ENCODE data around the gene ETV6.

Gene ETV6

GRCh38 chr12:11870041-11870451 is 220.6 kb downstream of the ETV6 start:
- 98 to 100% methylated on average over 2 to 6 of the region's 8 CpGs for WGBS, 2 experiments (ENCODE audit: insufficient coverage in 2 of 2)
- H3K4me3 ChIP-seq (ENCODE audit: extremely low read depth, insufficient read depth, low read length, poor library complexity, severe bottlenecking), result no peak overlapping the region
- peaks cover 4% of the 10 kb centered on the region for H3K4me1 ChIP-seq (ENCODE audit: control insufficient read depth, insufficient read depth, low read length, poor library complexity, severe bottlenecking)
- H3K9me3 ChIP-seq (ENCODE audit: control insufficient read depth, low read length), result peaks cover 15% of the 10 kb centered on the region
- peaks cover 74% of the 10 kb centered on the region for H3K36me3 ChIP-seq (ENCODE audit: control insufficient read depth, insufficient read depth, low read length)
- no peak overlapping the region for H3K27ac ChIP-seq (ENCODE audit: low read depth, low read length, severe bottlenecking)

- 88 to 97% methylated on average over 4 of the region's 4 CpGs for WGBS, 2 experiments (ENCODE audit: insufficient coverage in 2 of 2)
- H3K9me3 ChIP-seq (ENCODE audit: control insufficient read depth, low read length), result no peaks in the 10 kb centered on the region
- H3K4me1 ChIP-seq (ENCODE audit: control insufficient read depth, insufficient read depth, low read length, poor library complexity, severe bottlenecking), result peaks cover 8% of the 10 kb centered on the region
- H3K27ac ChIP-seq (ENCODE audit: low read depth, low read length, severe bottlenecking), result no peak overlapping the region
- peaks cover 56% of the 10 kb centered on the region for H3K36me3 ChIP-seq (ENCODE audit: control insufficient read depth, insufficient read depth, low read length)
- no peak overlapping the region for H3K4me3 ChIP-seq (ENCODE audit: extremely low read depth, insufficient read depth, low read length, poor library complexity, severe bottlenecking)
Measured at GRCh38 chr12:11872055-11872454, 222.6 kb downstream of the ETV6 start.

- no peak overlapping the region for H3K27ac ChIP-seq (ENCODE audit: low read depth, low read length, severe bottlenecking)
- peaks cover 34% of the 10 kb centered on the region for H3K36me3 ChIP-seq (ENCODE audit: control insufficient read depth, insufficient read depth, low read length)
- no peak overlapping the region for H3K4me3 ChIP-seq (ENCODE audit: extremely low read depth, insufficient read depth, low read length, poor library complexity, severe bottlenecking)
- H3K4me1 ChIP-seq (ENCODE audit: control insufficient read depth, insufficient read depth, low read length, poor library complexity, severe bottlenecking), result peaks cover 34% of the 10 kb centered on the region
- no peaks in the 10 kb centered on the region for H3K9me3 ChIP-seq (ENCODE audit: control insufficient read depth, low read length)
- 100% methylated on average over 3 of the region's 3 CpGs for WGBS, 2 experiments (ENCODE audit: insufficient coverage in 2 of 2)
Measured at GRCh38 chr12:11875414-11875935, 226.0 kb downstream of the ETV6 start.

- 93% methylated on average over 5 of the region's 5 CpGs for WGBS, 2 experiments (ENCODE audit: insufficient coverage in 2 of 2)
- Histone ChIP-seq H3K4me1 (ENCODE audit: control insufficient read depth, insufficient read depth, low read length, poor library complexity, severe bottlenecking) (peaks cover 34% of the 10 kb centered on the region), H3K27ac (ENCODE audit: low read depth, low read length, severe bottlenecking) (no peak overlapping the region), H3K9me3 (ENCODE audit: control insufficient read depth, low read length) (no peaks in the 10 kb centered on the region), H3K36me3 (ENCODE audit: control insufficient read depth, insufficient read depth, low read length) (peaks cover 32% of the 10 kb centered on the region), H3K4me3 (ENCODE audit: extremely low read depth, insufficient read depth, low read length, poor library complexity, severe bottlenecking) (no peak overlapping the region)
Measured at GRCh38 chr12:11876307-11876706, 226.8 kb downstream of the ETV6 start.

GRCh38 chr12:11877102-11877826 is 227.8 kb downstream of the ETV6 start:
- no peak overlapping the region for H3K4me3 ChIP-seq (ENCODE audit: extremely low read depth, insufficient read depth, low read length, poor library complexity, severe bottlenecking)
- WGBS, 2 experiments (ENCODE audit: insufficient coverage in 2 of 2), result 92 to 97% methylated on average over 4 to 5 of the region's 7 CpGs
- peaks cover 27% of the 10 kb centered on the region for H3K36me3 ChIP-seq (ENCODE audit: control insufficient read depth, insufficient read depth, low read length)
- no peaks in the 10 kb centered on the region for H3K9me3 ChIP-seq (ENCODE audit: control insufficient read depth, low read length)
- H3K4me1 ChIP-seq (ENCODE audit: control insufficient read depth, insufficient read depth, low read length, poor library complexity, severe bottlenecking), result peaks cover 34% of the 10 kb centered on the region
- peak overlapping the region; percentile 16 for H3K27ac ChIP-seq (ENCODE audit: low read depth, low read length, severe bottlenecking)

GRCh38 chr12:11877869-11878780 is 228.7 kb downstream of the ETV6 start:
- Histone ChIP-seq H3K9me3 (ENCODE audit: control insufficient read depth, low read length) (no peaks in the 10 kb centered on the region), H3K4me3 (ENCODE audit: extremely low read depth, insufficient read depth, low read length, poor library complexity, severe bottlenecking) (no peak overlapping the region), H3K4me1 (ENCODE audit: control insufficient read depth, insufficient read depth, low read length, poor library complexity, severe bottlenecking) (peaks cover 31% of the 10 kb centered on the region), H3K27ac (ENCODE audit: low read depth, low read length, severe bottlenecking) (no peak overlapping the region), H3K36me3 (ENCODE audit: control insufficient read depth, insufficient read depth, low read length) (peaks cover 26% of the 10 kb centered on the region)
- 66 to 88% methylated on average over 6 to 9 of the region's 14 CpGs for WGBS, 2 experiments (ENCODE audit: insufficient coverage in 2 of 2)

GRCh38 chr12:11879306-11879705 is 229.8 kb downstream of the ETV6 start:
- Histone ChIP-seq H3K27ac (ENCODE audit: low read depth, low read length, severe bottlenecking) (no peak overlapping the region), H3K36me3 (ENCODE audit: control insufficient read depth, insufficient read depth, low read length) (peaks cover 34% of the 10 kb centered on the region), H3K4me3 (ENCODE audit: extremely low read depth, insufficient read depth, low read length, poor library complexity, severe bottlenecking) (no peak overlapping the region), H3K4me1 (ENCODE audit: control insufficient read depth, insufficient read depth, low read length, poor library complexity, severe bottlenecking) (peaks cover 36% of the 10 kb centered on the region), H3K9me3 (ENCODE audit: control insufficient read depth, low read length) (no peaks in the 10 kb centered on the region)
- WGBS, 2 experiments (ENCODE audit: insufficient coverage in 2 of 2), result no CpG with 5 or more reads among the region's 4 CpGs

GRCh38 chr12:11880381-11880780 is 230.9 kb downstream of the ETV6 start:
- 99% methylated on average over 5 to 6 of the region's 7 CpGs for WGBS, 2 experiments (ENCODE audit: insufficient coverage in 2 of 2)

GRCh38 chr12:11881835-11882234 is 232.4 kb downstream of the ETV6 start:
- WGBS, 2 experiments (ENCODE audit: insufficient coverage in 2 of 2), result 71% methylated on average over 1 of the region's 2 CpGs; no CpG with 5 or more reads in 1 of the 2 experiments

More at GRCh38 chr12:11880381-11880780, 230.9 kb downstream of the ETV6 start:
- H3K36me3 ChIP-seq (ENCODE audit: control insufficient read depth, insufficient read depth, low read length), result peaks cover 39% of the 10 kb centered on the region
- no peak overlapping the region for H3K27ac ChIP-seq (ENCODE audit: low read depth, low read length, severe bottlenecking)
- H3K4me3 ChIP-seq (ENCODE audit: extremely low read depth, insufficient read depth, low read length, poor library complexity, severe bottlenecking), result no peak overlapping the region
- H3K9me3 ChIP-seq (ENCODE audit: control insufficient read depth, low read length), result no peaks in the 10 kb centered on the region
- peaks cover 46% of the 10 kb centered on the region for H3K4me1 ChIP-seq (ENCODE audit: control insufficient read depth, insufficient read depth, low read length, poor library complexity, severe bottlenecking)

GRCh38 chr12:11882301-11883019 is 233.0 kb downstream of the ETV6 start:
- 83 to 100% methylated on average over 1 to 4 of the region's 8 CpGs for WGBS, 2 experiments (ENCODE audit: insufficient coverage in 2 of 2)
- no peaks in the 10 kb centered on the region for H3K9me3 ChIP-seq (ENCODE audit: control insufficient read depth, low read length)
- no peak overlapping the region for H3K4me3 ChIP-seq (ENCODE audit: extremely low read depth, insufficient read depth, low read length, poor library complexity, severe bottlenecking)
- H3K36me3 ChIP-seq (ENCODE audit: control insufficient read depth, insufficient read depth, low read length), result peaks cover 58% of the 10 kb centered on the region
- H3K4me1 ChIP-seq (ENCODE audit: control insufficient read depth, insufficient read depth, low read length, poor library complexity, severe bottlenecking), result peaks cover 47% of the 10 kb centered on the region
- H3K27ac ChIP-seq (ENCODE audit: low read depth, low read length, severe bottlenecking), result no peak overlapping the region

More at GRCh38 chr12:11881835-11882234, 232.4 kb downstream of the ETV6 start:
- Histone ChIP-seq H3K4me3 (ENCODE audit: extremely low read depth, insufficient read depth, low read length, poor library complexity, severe bottlenecking) (no peak overlapping the region), H3K27ac (ENCODE audit: low read depth, low read length, severe bottlenecking) (no peak overlapping the region), H3K9me3 (ENCODE audit: control insufficient read depth, low read length) (no peaks in the 10 kb centered on the region), H3K36me3 (ENCODE audit: control insufficient read depth, insufficient read depth, low read length) (peaks cover 52% of the 10 kb centered on the region), H3K4me1 (ENCODE audit: control insufficient read depth, insufficient read depth, low read length, poor library complexity, severe bottlenecking) (peaks cover 53% of the 10 kb centered on the region)

Data from mesodermal cell (in vitro differentiated cells).